HG03565 (cell line): Measurements from ENCODE around the gene CALCOCO1.
"Not testable (repeated sequence)": the region's sequence is repeated elsewhere in the genome, so short reads cannot be mapped to it uniquely, and the experiment has no call there.

Experiments
- ATAC-seq: cut with Tn5 transposase; IDR thresholded peaks from one replicate; pipeline ENCODE4 v1.9.1; 2021; ENCODE audit warnings: mild to moderate bottlenecking, moderate library complexity; ENCODE audit not compliant: unreplicated experiment

CALCOCO1 gene

DNA sequence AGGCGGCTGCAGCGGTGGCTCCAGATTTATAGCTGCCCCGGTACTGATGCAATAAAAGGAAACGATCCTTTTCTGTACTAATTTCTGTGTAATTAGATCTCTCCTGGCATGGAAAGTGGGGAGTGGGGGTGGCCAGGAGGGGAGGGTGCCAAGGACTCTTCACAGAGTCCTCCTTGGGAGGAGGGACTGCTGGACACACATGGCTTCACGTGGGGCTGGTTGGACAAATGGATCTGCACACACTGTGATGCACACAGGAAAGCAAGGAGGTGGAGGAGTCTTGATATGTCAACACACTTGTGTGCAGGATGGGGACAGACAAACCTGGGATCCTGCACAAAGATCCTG lies 27.6 kb downstream of the CALCOCO1 start:
- ATAC-seq, result no peak

DNA sequence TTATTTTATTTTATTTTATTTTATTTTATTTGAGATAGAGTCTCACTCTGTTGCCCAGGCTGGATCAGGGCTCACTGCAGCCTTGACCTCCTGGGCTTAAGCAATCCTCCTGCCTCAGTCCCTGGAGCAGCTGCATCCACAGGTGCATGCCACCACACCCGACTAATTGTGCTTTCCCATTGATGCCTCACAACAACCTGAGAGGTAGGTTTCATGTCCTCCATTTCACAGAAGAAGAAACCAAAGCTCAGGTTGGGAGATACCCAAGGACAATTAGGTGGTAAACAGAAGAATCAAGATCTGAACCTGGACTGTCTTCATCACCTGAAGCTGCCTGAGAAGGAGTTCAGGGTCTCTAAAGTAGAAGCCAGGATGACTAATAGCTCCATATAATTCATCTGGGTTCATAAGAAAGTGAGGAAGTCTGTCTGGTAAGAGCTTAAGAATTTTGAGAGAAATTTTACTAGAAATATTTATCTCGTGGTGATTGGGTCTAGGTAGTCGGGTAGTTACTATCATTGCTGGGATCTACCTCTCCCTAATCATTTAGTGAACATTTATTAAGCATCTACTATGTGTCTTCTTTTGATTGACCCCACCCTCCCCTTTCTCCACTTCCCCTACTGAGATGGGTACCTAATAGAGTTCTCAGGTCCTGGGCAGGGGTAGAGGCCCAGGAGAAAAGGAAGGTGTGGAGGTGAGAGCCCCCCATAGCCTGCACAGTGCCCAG lies 28.1 kb downstream of the CALCOCO1 start:
- ATAC-seq, result no peak

DNA sequence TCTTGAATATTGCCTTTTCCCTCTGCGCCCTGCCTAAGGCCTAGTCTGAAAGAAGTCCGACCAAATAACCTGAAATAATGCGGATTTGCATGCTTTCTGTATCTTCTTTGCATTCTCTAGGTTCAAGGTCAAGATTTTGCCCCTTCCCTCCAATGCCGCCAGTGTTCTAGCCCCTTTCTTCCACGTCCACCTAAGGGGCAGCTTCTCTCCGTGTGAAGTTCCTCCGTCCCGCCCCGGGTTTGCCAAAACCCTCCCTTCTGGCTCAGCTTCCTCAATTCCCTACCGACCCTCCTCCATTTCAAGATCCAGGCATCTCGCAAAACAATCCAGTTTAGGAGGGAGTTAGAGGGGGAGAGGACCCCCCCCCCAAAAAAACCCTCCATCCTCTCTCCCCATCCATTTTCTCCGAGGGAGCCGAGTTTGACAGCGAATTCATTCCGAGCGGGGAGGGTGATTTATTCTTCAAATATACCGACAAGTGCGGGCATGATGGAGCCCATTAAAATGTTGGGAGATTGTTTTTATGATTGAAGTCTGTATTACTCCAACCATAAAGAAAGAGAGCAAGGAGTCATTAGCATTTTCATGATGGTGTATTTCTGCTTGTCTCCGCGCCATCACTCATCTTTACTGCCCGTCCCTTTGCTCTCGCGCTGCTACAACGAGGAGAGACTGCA lies 30.5 kb downstream of the CALCOCO1 start:
- no peak for ATAC-seq

DNA sequence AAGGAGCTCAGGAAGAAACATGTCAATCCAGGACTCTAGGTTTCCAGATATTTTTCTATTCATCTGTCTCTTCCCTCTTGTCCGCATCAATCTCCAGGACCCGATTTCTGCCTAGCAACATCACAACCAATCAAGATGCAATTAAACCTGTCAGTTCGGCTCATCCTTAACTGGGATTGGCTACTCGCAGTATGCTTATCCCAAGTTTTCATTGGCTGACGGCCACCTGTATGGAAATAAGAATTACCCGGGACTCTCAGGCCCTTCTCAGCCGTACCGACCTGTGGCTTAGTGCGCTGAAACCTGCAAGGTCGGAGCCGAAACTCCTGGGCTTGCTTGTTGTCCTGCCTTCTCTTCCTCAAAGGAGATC lies 31.0 kb downstream of the CALCOCO1 start:
- no peak for ATAC-seq

DNA sequence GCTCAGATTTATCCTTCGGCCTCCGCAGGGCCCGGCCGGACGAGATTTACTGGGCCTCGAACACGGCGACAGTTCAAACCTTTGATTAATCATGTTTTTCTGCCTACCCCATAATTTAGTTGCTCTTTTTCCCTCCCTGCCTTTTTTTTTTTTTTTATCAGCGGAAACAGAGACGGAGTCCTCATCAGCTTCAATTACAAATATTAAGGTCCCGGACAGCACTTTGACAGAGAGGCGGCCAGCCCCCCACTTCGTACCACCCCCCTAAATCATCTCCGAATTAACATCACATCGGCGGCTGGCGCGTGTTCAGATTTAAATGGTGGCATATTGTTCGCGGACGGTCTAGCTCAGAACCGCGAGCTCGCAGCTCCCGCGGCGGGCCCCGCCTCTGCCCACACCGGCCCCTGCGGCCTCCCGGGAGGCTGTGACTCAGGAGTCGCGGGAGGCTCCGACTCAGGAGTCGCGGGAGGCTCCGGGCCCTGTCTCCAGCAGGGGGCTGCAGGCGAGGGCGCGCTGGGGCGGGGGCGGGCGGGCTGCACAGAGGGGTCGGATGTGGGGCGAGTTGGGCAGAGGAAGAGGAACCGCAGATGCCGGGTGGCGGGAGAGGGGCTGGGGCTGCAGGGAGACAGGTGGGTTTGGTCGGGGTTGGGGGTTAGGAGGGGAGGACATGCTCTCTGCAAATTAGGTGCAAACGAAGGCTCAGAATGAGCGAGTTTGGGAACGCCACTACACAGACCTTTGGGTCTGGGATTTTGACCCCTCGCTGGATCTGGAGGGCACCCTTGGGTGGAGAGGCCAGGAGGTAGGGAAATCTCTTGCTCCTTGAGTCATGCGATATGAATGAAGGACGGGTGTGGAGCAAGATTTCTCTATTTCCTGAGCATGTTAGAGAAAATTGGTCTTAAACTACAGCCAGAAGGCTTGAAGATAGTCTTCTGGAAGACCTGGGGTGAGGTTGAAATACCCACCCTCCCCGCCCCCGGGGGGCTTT lies 31.8 kb downstream of the CALCOCO1 start:
- ATAC-seq, result no peak

DNA sequence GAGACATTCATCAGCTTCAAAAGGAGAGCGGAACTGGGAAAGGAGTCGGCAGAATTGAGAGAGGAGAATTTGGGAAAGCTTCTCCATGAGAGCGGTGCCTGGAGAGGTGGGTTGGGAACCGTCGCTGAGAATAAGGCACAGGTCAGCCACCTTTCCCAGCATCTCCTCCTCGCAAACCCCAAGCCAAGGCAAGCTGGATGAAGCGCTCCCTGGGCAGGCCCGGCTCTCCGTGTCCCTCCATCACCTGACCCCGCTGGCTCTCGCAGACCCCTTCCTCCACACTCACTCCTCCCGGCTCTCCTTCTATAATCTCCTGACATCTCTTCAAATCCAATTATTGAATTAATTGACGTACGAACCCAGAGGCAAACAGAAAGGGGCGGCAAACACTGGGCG lies 32.5 kb downstream of the CALCOCO1 start:
- ATAC-seq, result no peak

DNA sequence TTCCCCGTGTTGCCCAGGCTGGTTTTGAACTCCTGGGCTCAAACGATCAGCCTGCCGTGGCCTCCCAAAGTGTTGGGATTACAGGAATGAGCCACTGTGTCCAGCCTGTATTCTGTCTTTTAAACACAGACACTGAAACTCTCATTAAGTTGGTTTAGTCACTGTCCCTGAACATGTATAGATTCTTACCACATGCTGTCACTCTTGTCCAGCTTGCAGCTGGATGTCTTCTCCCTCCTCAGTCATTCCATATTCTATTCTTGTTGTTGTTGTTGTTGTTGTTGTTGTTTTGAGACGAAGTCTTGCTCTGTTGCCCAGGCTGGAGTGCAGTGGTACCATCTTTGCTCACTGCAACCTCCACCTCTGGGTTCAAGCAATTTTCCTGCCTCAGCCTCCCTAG lies 39.1 kb downstream of the CALCOCO1 start:
- ATAC-seq, result no peak

DNA sequence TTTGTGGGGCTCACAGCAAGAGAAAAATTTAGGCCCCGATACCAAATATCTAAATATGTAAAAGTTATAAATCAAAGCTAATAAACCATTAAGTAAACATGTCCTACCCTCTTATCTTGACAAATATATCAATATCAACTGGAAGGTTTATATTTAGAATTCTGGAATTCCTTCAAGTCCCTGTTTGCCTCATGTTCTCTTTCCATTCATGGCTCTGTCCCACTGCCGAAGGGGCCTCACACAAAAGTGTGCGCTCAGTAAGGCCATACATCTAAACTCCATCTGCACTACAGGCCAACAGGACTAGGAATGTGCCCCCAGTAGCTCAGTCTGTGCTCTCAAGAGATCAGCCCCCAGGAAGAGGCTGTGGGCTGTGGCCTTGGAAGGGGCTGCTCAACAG lies 40.8 kb downstream of the CALCOCO1 start:
- no peak for ATAC-seq

DNA sequence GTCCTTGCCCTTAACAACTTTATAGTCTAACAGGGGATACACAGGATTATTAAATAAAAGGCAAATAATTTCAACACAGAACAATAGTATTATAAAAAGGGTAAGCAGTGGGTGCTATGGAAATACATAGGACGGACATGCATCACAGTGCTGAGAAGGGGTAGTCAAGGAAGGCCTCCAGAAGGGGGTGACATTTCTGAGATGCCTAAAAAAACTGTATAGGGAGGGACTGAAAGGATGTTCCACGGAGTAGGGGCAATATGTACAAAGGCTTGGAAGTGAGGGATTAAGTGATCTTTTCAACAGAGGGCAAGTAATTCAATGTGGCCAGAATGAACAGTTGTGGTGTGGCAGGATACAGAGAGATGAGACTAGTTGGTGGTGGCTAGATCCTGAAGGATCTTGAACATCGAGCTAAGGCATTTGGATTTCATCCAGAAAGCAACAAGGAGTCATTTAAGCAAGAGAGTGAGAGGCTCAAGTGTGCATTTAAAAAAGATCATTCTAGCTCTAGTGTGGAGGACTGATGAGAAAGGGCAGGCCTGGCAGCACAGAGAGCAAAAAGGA lies 42.5 kb downstream of the CALCOCO1 start:
- ATAC-seq, result no peak

DNA sequence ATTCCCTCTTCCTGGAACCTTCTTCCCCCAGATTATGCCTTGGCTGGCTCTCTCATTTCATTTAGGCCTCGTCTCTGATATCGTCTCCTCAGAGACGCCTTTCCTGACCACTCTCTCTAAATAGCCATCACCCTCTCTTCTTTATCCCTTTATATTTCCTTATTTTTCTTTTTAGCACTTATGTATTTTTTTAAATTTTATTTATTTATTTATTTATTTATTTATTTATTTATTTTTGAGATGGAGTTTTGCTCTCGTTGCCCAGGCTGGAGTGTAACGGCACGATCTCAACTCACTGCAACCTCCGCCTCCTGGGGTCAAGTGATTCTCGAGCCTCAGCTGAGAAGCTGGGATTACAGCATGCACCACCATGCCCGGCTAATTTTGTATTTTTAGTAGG lies 43.3 kb downstream of the CALCOCO1 start:
- ATAC-seq, result no peak

DNA sequence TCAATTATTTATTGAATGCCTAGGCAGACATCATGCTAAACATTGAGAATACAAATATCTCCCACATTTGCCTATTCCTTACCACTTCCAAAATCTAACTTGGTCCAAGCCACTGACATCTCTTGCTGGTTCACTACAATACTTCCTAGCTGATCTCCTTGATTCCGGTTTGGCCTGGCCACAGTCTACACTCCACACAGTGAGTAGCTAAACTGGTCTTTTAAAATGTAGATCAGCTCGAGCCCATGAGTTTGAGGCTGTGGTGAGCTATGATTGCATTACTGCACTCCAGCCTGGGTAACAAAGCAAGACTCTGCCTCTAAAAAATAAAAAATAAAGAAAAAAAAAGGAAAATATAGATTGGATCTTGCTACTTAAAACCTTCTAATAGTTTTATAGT lies 43.8 kb downstream of the CALCOCO1 start:
- ATAC-seq, result no peak

DNA sequence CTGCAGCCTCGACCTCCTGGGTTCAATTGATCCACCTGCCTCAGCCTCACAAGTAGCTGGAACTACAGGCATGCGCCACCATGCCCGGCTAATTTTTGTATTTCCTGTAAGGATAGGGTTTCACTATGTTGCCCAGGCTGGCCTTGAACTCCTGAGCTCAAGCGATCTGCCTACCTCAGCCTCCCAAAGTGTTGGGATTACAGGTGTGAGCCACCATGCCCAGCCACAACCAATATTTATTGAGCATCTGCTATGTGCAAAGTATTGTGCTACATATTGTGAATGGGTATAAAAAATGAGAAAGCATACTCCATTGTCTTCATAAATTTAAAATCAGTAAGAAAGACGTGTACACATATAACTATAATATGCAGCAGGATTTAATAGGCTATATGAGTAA lies 47.2 kb downstream of the CALCOCO1 start:
- ATAC-seq, result not testable (repeated sequence)

DNA sequence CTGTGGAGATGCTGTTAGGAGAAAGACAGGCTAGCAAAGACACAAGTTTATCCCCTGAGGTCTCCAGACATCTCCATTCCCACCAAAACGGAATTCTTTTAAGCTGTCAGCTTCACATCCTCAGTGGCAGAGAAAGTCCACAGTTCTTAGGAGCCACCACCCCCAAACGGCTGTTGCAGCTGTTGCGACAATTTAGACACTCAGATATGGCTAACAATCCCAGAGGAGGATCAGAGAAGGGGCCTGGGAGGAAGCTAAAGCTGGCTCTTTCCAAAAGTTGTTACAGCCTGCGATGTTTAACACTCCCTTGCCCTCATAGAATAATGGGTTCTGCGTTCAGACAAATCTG lies 49.5 kb downstream of the CALCOCO1 start:
- ATAC-seq, result no peak

DNA sequence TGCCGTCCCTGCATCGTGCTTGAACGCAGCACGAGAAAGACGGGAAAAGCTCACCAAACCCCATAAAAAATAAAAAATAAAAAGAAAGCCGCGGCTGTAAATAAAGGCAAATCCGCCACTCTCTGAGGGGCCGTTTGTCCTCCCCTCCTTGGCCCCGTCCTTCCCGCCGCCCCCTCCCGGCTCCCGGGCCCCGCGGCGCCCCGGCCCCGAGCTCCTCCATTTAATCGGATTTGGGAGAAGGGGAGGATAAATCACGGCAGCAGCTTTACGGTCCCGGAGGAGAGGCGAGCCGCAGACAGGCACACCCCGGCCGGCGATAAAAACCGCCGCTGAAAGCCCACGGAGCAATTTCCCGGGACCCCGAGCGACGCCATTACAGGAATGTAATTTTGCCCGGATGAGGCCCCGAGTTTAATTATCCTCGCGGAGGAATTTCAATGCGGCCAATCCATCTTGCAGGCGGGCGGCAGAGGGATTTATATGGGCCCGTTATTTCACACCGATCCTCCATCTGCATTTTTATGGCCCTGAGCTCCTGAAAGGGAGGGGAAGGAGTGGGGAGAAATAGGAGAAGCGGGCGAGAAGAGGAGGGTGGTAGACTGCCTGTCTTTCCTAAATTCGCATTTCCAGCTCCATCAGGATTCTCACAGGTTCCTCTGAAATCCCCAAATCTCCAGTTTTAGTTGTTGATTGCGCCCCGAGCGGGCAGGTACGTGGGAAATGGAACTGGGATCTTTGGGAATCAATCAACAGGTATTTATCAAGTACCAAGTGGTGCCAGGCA lies 50.0 kb downstream of the CALCOCO1 start:
- ATAC-seq, result no peak

DNA sequence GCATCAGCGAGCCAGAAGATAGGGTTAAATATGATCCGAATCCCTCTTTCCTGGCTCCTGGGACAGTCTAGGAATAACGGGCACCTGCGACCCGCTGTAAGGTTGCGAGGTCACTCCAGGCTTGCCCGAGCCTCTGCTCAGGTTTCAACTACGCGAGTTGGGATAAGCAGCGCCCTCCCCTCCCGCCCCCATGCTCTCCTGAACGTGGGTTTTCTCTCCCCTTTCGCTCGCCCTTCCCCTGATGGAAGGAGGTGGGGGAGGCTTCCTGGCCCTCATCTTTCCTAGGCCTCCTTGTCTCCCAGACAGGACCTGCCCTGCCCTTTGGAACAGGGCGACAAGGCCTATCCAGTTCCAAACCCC lies 50.6 kb downstream of the CALCOCO1 start:
- ATAC-seq, result no peak

DNA sequence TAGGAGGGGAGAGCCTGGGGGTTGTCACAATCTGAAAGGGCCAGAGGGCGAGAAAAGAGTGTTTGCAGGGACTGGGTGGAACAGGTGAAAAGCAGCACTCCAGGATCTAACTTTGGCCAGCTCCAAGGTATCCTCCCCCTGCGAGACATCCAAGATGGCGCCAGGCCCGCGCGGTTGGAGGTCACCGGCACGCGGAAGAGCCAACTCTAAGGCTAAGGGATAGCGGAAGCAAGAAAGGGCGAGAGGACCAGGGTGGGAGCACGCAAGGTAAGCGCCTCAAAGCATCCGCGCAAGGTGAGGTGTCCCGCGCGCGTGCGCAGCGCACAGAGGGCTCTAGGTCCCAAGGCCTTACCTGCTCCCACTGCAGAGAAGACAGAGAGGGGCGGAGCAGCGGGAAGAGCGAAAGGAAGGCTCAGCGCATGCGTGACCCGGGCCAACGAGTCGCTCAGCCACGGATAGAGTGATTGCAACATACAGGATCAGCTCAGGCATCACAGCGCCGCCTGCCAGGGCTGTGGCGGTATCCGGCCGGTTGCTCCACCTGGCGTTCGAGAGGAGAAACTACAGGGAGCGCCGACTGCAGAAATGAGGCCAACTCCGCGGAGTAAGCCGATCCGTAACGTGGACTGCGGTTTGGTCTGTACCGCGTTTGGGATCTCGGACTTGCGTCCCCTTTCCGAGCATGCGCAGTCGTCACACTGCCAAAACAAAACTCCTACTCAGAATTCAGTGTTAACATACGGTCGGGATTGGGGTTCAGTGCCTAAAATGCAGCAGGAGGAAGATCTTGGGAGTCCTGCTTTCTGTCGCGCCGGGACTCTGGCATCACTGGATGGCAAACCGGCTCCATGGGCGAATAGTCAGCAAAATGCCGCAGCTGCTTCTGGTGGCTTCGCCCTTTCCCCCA lies 51.3 kb downstream of the CALCOCO1 start, which contains the start of gene ATP5MC2:
Gene ATP5MC2 (minus strand): TSS at position 383 of the 907 bp plus-strand sequence. CDS start 3,469 bp downstream, outside the sequence.
- peak; percentile 98 for ATAC-seq

DNA sequence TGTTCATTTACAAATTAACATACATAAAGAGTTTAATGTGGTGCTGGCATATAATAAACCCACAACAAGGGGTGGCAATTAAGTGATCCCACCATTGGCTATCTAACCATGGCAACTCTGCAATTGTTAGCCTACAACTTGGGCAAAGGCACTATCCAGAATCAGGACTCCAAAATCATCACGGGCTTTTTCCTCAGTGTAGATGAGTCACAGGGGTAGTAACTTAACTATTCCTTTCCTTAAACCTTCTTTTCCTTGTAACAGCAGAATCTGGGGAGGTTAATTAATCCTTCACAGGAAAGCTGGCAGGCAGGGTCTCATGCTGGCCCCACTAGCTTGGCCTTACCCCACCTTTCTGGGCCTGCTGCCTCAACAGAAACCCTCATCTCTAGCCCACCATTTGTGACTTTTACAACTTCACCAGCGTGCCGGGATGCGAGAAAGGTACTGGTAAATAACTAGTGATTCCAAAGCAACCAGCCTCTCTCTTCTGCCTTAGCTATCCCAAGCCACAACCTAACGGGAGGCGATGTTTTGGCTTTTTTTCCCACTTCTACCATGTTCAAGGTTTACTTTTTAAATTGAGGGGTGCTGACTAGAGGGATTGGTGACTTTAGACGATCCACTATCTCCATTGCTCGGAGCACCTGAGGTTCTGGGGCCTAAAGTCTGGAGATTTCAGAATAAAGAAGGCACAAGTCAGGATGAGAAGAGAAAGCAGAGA lies 52.1 kb downstream of the CALCOCO1 start:
- ATAC-seq, result no peak

DNA sequence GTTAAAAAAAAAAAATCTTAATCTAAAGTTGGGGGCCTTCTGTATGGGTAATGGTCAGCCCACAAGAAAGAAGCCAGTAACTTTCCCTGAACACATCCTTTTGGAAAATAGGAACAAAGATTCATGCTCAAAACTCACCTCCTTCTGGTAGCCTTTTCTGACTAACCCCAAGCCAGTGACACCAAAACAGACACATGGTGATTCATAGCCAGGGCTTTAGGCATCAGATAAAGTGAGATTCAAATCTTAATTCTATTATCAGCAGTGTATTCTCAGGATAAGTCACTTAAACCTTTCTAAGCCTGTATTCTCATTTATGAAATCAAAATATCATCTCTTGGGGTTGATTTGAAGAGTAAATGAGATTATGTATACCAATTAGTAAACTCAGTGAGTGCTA lies 56.3 kb downstream of the CALCOCO1 start:
- no peak for ATAC-seq

DNA sequence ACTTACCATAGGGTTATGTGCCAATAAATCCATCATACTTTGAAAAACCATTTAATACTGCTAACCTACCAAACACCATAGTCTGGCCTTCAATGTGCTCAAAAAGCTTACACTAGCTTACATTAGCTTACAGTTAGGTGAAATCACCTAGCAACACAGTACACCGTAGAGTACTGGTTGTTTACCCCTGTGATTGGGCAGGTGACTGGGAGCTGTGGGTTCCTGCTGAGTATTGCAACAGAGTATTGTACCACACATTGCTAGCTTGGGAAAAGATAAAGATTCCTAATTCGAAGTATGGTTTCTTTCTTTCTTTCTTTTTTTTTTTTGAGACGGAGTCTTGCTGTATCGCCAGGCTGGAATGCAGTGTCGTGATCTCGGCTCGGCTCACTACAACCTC lies 56.9 kb downstream of the CALCOCO1 start:
- no peak for ATAC-seq
